Fibroblast of skin of left quadriceps (primary cell): Measurements from ENCODE around the gene RNF31.

Experiments
- DNase-seq, 2 experiments: peaks; one replicate each; pipeline ENCODE4 v3.0.0-alpha.2; 2013; ENCODE audit warnings: low read depth in 2 of 2

RNF31 gene

DNA sequence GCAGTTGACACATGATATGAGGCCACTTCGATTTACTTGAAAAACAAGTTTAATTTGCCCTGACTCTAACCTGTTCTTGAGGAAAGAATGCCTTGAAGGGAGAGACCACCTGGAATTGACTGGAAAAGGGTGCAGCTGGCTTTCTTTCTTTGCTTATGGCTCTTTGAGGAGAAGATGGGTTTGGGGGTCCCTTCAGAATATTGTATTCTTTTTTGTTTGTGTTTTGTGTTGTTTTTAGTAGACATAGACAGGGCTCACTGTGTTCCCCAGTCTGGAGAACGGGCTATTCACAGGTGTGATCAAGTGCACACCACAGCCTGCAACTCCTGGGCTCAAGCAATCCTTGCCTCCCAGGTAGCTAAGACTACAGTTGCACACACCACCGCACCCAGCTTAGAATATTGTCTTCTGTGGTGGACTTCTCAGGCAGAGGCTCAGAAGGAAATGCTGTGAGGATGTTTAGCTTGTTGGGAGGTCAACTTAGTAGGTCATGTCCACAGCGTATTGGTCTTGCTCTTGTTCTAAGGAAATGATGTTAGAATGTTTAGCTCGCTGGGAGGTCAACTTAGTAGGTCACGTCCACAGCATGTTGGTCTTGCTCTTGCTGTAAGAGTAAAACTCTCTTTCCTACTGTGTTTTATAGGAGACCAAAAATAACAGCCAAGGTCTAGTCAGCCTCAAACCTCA, 31.0 kb upstream of the RNF31 start:
- DNase-seq, result no peak

DNA sequence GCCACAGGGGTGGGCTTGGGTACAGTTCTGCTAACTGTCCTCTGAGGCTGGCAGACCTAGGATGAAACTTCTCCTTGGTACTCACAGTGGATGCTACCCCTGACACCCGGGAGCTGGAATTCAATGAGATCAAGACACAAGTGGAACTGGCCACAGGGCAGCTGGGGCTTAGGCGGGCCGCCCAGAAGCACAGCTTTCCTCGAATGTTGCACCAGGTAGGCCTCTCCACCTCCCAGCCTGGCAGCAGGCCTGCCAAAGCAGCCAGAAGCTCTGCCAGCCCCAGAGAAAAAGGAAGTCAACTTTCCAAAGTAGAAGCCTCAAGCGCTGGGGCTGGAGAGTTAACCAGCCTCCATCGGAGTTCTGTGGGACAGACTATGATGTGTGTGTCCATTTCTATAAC, 30.1 kb upstream of the RNF31 start:
- no peak for DNase-seq

DNA sequence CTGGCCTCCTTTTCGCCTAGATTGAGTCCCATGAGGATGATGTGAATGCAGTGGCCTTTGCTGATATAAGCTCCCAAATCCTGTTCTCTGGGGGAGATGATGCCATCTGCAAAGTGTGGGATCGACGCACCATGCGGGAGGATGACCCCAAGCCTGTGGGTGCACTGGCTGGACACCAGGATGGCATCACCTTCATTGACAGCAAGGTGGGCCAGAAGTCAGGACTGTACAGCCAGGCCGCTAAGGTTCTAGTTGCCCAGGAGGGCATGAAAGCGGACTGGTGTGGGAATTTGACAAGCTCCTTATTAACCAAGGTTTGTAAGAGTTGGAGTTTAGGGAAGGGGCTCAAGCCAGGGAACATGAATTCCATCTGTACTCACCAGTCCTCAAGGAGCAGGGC, 27.6 kb upstream of the RNF31 start:
- no peak for DNase-seq

DNA sequence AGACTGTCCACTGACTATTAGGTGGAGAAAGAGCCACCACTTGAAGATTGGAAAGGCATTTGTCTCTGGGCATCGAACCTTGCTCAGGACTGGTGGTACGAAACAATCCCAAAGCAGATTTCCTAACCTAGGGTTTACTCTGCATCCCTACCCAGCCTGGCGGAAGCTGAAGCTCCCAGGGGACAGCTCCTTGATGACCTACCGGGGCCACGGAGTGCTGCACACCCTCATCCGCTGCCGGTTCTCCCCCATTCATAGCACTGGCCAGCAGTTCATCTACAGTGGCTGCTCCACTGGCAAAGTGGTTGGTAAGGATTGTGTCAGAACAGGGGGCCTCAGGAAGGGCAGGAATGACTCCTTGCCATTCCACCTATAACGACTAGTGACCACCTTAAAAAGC, 26.1 kb upstream of the RNF31 start:
- no peak for DNase-seq

DNA sequence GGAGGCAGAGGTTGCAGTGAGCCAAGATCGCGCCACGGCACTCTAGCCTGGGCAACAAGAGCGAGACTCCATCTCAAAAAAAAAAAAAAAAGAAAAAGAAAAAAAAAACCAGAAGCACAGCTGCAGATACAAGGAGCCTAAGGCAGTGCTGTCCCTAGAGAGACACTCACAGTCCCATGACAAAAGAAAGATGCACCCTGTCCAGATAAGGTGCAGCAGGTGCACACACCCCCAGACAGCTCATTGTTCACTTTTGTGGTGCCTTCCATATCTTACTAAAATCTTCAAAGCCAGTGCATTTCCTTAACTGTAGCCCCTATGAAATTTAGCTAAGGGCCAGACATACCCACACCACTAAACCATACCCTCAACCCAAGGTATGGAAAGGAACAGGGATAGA, 24.9 kb upstream of the RNF31 start:
- no peak for DNase-seq

DNA sequence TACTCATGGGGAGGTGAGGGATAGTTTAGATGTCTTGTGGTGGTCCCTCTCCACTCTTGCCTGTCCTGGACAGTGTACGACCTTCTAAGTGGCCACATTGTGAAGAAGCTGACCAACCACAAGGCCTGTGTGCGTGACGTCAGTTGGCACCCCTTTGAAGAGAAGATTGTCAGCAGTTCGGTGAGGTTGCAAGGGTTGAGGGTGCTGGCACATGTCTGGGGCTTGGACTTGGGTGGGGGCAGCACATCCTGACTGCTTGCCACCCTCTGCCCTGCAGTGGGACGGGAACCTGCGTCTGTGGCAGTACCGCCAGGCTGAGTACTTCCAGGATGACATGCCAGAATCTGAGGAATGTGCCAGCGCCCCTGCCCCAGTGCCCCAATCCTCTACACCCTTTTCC, 24.4 kb upstream of the RNF31 start:
- no peak for DNase-seq

DNA sequence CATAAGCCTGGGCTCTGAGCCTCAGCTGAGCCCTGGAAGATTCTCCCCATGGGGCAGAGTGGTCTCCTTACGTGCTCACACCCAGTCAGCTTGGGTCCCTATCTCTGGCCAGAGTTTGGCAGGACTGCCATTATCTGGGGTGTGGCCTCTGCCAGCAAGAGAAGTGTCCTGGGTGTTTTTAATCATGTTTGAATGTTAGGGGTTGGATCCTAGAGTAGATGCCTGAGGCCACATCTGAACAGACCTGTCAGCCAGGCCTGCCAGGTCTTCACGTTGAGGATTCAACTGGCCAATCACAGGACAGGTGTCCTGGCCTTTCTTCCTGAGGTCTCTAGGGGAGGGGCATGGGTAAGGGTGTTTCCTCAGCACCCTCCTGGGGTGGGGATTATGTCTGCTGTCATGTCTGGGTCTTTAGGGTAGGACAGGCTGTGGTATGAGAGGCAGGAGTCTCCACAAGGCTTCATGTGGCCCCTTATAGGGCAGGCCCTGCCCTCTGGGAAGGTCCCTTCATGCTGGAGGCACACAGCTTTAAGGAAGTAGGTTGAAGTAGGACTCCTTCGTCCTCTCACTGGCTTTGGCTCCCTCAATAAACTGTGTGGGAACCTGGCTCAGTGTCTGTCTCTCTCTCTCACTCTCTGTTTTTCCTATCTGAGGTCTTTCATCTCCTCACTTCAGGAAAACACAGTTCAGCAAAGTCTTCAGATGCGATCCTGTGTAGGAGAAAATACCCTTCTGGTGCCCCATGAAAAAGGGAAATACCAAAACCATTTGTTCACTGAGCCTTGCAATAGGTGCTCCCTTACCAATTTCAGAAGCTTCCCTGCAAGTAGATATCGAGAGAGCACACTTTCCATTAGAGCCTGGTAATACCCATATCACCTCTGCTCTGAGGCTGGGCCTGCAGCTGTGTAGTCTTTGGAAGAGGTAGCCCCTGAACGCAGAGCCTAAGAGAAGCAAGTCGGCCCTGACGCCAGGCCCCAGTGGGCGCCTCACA, 23.6 kb upstream of the RNF31 start:
- no peak for DNase-seq

DNA sequence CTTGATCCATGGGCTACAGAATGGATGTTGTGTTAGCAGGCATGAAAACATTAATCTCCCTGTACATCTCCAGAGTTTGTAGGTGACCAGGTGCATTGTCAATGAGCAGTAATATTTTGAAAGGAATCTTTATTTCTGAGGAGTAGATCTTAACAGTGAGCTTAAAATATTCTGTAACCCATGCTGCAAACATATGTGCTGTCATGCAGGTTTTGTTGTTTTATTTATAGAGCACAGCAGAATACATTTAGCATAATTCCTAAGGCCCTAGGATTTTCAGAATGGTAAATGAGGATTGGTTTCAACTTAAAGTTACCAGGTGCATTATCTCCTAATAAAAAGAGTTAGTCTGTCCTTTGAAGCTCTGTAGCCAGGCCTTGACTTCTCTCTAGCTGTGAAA, 20.4 kb upstream of the RNF31 start:
- no peak for DNase-seq

DNA sequence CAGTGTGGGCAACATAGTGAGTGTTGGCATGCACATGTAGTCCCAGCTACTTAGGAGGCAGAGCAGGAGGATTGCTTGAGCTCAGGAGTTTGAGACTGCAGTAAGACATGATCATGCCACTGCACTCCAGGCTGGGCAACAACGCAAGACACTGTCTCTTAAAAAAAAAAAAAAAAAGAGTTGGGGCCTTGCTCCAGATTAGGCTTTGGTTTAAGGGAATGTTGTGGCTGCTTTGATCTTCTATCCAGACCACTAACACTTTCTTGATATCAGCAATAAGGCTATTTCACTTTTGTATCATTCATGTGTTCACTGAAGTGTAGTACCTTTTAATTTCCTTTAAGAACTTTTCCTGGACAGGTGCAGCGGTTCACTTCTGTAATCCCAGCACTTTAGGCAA, 19.6 kb upstream of the RNF31 start:
- DNase-seq, result no peak

DNA sequence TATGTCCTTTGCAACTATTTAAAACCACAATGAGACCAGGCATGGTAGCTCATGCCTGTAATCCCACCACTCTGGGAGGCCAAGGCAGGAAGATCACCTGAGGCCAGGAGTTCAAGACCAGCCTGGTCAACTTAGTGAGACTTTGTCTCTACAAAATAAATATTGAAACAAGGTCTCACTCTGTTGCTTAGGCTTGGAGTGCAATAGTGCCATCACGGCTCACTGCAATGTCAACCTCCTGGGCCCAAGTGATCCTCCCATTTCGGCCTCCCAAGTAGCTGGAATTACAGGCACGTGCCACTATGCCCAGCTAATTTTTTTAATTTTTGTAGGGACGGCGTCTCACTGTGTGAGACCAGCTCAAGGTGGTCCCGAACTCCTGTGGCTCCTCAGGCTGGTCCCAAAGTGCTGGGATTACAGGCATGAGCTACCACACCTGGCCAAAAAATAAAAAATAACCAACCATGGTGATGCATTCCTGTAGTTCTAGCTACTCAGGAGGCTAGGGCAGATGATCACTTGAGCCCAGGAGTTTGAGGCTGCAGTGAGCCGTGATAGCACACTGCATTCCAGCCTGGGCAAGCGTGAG, 17.8 kb upstream of the RNF31 start:
- DNase-seq, result no peak

DNA sequence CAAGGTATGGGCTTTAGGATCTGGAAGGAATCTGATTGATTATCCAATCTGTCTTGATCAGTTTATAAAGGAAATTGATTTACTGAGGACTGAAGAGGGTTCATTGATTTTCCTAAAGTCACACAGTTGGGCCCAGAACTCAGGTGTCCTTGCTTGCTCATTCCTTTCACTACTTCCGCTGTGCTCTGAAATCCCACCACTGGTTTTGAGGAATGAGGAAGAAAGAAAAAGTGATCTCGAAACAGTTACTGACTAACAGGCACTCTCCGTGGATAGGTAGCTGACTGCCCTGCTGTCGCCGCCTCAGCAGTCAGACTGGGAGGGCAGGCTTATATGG, 16.9 kb upstream of the RNF31 start, which contains the start of gene FITM1:
Gene FITM1 (plus strand): TSS at position 280 of the 337 bp plus-strand sequence. CDS start 905 bp downstream, outside the sequence.
- DNase-seq, result no peak

DNA sequence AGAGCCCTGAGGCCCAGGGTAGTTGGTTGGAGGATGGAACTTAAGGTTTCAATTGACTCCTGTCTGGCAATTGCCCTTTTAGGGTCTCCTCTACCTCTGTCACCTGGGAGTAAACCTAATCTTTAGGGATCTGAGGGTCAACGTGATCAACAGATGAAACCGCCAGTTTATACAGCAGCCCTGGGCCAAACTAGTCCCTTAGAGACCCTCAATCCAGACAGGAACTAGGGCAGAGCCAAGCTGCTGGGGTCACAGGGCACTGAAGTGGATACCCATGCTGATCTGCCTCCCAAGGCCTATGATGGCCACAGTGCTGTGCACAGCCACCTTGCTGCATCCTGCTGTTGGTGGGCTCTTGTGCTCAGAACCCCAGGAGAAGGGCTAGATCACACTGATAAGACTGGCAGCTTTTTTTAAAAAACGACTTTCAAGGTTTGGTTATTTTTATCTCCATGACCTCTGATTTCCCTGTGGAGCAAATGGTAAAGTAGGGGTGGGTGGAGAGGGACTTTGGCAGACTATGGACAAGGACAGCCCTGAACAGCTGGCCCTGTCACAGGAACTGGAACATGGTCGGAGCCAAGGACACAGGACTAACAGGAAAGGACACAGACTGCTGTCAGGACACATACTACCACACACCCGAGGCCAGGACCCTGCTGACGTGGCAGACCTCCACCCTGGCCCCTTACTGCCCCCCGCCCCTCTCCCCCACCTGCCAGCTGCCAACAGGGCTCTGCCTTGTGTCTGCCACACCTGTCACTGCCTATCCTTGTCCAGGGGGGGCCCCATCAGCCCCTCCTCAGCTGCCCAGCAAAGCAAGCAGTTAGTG, 16.4 kb upstream of the RNF31 start:
- DNase-seq, result no peak

DNA sequence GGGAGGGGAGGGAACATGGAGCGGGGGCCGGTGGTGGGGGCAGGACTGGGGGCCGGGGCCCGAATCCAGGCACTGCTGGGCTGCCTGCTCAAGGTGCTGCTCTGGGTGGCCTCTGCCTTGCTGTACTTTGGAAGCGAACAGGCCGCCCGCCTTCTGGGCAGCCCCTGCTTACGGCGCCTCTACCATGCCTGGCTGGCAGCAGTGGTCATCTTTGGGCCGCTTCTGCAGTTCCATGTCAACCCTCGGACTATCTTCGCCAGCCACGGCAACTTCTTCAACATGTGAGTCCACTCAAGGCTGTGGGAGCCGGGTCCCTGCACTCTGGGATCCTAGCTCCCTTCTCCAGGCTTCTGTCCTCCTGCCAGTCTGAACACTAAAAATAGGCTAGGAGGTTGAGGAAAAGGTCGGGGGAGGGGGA, 15.7 kb upstream of the RNF31 start:
- DNase-seq, result no peak

DNA sequence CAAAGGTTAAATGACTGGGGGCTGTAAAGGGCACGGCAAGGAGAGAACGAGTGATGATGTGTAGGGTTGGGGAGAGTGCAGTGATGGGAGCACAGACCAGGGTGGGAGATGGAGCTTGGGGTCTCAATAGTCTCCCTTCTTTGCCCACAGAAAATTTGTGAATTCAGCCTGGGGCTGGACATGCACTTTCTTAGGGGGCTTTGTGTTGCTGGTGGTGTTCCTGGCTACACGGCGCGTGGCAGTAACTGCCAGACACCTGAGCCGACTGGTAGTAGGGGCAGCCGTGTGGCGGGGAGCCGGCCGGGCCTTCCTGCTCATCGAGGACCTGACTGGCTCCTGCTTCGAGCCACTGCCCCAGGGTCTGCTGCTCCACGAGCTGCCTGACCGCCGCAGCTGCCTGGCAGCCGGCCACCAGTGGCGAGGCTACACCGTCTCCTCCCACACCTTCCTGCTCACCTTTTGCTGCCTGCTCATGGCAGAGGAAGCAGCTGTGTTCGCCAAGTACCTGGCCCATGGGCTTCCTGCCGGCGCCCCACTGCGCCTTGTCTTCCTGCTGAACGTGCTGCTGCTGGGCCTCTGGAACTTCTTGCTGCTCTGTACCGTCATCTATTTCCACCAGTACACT, 15.1 kb upstream of the RNF31 start:
- DNase-seq, result no peak

DNA sequence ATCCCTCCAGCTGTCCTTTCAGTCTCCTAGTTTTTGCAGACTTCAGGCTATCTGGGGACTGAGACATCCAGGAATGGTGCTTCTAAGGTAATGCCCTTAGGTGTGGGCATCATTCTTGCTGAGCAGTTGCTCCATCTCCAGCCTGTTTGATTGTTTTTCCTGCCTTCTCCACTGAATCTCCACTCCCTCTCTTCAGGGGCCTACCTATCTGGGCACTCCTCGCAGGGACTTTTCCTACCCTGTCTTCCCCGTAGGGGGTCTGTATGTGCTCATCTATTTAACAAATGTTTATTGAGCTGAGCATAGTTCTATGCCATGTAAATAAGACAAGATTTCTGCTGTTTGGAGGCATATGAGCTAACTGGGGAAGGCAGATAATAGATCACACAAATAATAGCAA, 14.3 kb upstream of the RNF31 start:
- DNase-seq, result no peak

DNA sequence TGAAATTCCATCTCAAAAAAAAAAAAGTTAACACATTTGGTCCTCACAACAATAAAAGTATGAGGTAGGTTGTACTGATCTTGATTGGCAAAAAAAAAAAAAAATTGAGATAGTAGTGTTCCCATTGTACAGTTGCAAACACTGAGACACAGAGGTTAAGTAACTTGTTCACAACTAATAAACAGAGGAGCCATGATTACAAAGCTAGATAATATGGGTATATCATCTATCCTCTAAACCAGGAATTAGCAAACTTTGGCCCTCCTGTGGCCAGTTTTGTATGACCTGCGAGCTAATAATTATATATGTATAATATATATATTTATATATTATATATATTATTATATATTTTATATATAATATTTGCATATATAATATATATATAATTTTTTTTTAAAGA, 13.6 kb upstream of the RNF31 start:
- DNase-seq, result no peak

DNA sequence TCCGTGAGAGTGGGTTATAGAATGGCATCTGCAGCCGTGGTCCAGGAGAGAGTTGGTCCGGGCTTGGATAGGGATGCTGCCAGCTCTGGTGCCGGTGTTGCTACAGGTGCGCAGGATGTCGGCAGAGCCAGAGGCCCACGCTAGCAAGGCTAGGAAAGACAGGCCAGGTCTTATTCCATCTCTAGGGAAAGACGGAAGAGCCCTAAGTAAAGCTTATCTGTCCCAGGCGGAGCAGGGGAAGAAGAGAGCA, 11.8 kb upstream of the RNF31 start:
- no peak for DNase-seq

DNA sequence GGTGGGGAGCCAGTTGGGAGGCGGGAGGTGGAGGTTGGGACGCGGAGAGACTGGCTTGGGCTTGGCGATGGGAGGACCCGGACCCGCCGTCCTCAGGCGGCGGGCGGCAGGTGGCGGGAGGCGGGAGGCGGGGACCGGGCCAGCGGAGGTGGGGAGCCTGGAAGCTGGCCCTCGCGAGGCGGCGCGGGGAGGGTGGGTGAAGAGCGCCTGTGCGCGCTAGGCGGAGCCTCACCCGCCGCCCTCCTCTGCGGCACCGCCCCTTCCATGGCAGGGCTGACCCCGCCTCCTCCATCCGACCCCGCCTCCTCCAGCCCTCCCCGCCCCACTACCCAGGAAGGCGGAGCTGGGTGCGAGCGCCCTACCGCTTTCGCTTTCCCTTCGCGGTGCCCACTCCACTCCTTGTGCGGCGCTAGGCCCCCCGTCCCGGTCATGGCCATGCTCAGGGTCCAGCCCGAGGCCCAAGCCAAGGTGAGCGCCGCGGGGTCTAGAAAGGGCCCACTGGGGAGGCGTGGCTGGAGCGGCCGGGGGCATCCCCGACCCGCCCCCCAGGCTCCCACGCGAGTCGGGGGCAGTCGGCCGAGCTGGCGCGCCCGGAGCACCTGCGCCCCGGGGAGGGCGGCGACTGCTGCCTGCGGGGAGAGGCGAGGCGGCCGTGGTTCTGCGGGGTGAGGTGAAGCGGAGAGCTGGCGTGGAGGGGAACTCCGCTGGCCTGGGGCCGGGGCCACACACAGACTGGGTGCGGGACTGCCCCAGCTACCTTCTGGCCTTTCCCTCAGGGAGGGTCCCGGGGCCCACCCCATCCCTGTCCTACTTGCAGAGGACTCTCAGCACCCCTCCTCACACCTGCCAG, 11.2 kb upstream of the RNF31 start, which contains the start of gene PSME1:
Gene PSME1 (plus strand): TSS at position 361 of the 850 bp plus-strand sequence. CDS start 69 bp downstream, at position 430.
- DNase-seq, result peak; percentile 60 to 65

DNA sequence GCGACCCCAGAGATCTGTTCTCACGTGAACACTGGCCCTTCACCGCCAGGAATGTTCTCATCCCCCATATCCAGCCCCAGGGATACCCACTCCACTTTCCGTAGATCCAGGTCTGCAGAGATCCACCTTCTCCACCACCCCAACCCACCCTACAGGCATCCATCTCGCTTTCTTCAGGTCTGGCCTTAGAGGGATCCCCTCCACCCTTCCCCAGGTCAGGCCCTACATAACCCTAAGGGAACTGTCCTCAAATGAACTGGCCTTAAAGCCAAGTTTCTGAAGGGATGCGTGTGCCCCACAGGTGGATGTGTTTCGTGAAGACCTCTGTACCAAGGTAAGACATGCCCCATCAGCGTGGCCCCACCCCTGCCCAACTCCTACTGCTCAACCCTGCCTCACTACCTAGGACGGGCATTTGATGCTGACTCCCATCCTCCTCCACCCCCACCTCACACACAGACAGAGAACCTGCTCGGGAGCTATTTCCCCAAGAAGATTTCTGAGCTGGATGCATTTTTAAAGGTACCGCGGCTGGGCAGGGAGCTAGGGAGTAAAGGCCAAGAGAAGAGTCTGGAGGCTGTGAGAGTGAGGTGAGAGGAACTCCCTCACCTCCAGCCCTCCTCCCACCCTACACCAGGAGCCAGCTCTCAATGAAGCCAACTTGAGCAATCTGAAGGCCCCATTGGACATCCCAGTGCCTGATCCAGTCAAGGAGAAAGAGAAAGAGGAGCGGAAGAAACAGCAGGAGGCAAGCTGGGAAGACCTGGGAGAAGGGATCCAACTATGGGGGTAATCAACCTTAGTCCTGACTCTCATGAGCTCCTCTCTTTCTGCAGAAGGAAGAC, 10.4 kb upstream of the RNF31 start:
- no peak for DNase-seq
